GM19238 (cell line): Measurements from ENCODE around the gene RASD1.

ENCODE experiments used
- DNase-seq: peaks from one replicate; pipeline ENCODE4 v3.0.0; 2011; ENCODE audit warnings: low spot score; ENCODE audit not compliant: insufficient read length

RASD1 gene

GRCh38 chr17:17445296-17445924, 50.8 kb downstream of the RASD1 start:
- DNase-seq = no peak
